Activated CD8-positive, alpha-beta memory T cell treated with anti-CD3 and anti-CD28 coated beads for 24 hours (primary cell): Measurements from ENCODE around the gene DNAJC13.

Experiments
- DNase-seq: peaks from one replicate; pipeline ENCODE4 v3.0.0-alpha.2; 2020

DNAJC13 gene

DNA sequence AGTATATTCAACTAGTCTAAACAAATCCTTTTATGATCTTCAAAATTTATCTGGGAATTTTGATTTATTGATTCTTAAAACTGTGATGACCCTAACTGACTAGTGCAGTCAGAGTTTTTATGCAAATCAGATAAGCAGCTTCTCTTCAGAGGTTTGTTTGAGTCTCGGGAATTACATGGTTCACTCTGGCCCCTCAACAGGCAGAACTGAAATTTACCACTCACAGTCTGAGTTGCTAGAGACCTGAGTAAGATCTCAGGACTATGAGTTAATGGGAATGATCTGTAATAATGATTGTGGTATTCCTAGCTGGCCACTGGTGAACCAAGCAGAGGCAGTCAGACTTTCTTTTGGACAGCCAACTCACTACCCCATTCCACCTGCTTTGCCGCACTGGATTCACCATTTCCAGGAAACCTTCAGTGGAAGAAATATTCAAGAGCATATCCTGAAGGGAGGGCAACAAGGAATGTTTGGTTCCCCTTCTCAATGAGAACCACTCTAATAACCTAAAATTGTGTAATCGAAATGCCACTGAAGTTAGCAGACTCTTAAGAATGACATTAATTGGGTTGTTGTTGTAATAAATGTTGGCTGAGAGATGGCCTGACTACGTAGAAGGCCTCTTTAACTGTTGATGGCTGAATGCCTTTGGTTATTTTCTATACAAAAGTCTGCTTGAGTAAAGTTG, 11.5 kb upstream of the DNAJC13 start:
- DNase-seq = no peak

DNA sequence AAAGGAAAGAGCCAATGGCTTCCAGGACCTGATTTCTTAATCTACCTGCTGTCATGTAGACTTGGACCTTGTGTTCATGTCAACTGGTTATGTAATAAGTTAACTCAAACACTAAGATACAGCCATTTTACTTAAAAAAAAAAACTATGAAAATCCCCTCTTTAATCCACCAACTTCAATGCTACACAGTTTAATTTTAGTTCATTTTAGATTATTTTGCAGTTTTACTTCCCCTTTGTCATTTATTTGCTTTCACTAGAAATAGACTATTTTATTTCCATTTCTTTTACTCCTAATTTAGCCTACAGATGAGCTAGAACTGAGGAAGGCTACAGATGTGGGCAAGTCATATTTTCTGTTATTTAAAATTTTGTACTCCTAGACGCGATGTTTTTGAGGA, 10.7 kb upstream of the DNAJC13 start:
- DNase-seq = no peak

DNA sequence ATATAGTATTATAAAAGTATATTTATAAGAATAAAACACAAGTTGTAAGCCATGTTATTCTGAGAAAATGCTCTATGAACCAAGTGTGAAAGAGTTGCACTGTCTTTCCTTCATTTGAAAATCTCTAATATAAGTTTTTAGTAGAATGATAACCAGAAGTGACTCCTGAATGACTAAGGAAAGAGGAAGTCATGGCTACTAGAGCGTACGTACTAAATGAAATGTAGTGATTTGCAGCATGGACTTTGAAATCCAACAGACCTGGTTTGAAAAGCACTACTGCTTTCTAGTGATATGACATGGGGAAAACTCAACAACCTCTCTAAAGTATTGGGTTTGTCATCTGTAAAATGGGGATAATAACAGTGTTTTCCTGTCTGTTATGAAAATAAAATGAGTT, 10.3 kb upstream of the DNAJC13 start:
- no peak for DNase-seq

DNA sequence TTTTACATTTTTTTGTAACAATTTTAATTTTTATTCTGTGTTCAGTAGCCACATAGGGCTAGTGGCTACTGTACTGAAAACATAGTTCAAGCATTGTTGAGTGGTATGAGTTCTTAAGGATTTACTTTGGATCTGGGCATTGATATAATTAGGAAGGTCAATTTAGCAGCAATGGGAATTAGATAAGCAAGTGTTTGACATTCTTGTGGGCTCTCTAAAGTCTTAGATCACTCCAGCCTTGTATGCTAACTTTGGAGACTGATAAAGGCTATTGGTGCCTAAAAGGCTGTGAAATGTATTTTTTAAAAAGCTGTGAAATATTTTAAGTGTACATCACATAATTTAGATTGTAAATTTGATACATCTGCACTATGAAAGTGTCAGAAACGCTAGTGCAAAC, 2.5 kb upstream of the DNAJC13 start:
- DNase-seq = no peak

DNA sequence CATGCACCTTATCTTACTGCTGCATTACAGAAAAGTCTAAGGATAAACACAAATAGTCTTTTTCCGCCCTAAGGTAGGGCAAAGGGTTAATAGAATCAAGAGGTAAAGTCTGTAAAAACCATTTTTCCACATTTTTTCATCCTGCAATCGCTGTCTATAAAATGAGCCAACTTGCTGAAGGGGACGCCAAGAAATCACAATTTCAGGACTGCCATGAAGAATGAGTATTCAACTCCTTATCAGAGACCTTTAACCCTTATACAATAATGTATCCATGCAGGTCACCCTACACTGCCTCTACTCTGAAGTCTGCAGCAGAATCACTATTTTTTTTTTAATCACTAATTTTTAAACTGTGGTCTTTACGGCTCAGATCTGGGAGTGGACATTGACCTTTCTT, 1.1 kb upstream of the DNAJC13 start:
- DNase-seq = no peak

DNA sequence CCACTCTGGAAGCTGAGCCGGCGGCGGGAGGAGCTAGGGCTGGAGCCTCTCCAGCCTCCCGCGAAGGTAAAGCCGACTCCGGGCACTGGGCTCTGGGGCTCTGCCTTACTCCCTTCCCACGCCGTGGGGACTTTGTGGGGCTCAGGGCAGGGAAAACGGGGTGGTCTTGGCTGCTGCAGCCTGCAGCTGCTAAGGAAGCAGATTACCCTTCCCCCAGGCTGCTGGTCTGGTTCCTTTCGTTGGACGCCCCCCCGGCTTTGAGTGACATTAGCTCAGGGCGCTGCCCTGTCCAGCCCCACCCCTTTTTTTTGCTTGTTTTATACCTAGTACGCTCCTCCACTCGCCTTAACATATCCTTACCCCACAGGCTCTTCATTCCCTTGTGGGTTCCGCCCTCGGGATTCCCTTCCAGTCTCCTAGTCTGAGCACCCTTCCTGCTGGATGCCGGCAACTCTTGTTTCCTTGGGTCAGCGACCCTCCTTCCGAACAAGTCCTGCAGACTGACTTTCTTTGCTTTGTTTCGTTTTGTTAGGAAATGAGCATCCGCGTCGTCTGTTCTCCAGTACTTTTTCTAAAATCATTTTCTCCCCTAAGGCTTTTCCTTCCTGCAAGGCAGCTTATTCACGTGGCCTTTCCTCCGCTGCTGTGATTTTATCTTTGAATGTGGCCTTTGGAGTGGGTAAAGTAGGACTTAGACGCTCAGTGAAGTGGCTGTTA, 551 bp downstream of the DNAJC13 start:
- no peak for DNase-seq

DNA sequence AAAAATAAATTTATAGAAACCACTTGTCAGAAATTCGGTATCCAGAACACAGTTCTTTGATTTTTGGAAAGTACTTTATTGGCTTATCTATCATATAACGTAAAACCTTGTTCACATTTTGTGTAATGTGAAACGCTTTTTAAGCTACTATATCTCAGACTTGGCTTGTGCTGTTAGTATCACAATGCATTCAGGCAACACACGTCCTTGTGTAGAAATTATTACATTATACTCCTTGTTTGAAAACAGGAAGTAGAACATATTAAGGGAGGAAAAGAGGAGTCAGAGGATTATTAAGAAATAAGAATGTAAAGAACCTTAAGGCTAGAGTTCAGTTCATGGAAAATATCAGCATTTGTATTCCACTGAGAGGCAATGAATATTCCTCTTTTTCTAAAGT, 1.6 kb downstream of the DNAJC13 start:
- DNase-seq = no peak

DNA sequence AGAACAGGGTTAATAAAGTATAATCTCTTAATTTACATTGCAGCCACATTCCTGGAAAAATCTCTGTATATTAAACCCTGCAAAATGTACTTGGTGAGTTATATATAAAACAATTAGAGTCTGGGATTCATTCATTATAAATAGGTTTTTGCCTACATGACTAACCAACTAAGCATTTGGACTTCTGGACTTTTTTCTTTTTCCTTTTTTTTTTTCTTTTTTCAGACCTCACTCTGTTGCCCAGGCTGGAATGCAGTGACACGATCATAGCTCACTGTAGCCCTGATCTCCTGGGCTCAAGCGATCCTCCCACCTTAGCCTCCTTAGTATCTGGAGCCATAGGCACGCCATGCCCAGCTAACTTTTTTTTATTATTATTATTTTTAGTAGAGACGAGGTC, 4.5 kb downstream of the DNAJC13 start:
- DNase-seq = no peak

DNA sequence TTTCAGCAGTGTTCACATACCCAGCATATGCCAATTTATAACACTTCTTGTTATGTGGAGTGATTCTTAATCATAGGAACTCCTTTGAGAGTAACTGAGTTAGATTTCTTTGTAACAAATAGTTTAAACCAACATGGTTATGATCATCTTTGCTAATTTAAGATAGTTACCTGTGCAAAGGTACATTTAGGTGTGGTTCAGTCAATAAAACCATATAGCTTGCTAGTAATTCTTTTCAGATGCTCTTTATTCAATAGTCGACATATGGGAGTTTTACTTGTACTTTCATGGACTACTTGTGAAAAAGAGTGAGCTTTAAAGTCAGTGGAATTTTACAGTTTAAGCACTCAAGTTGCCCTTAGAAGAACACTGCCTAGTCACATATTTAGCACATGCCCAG, 5.2 kb downstream of the DNAJC13 start:
- DNase-seq = no peak

DNA sequence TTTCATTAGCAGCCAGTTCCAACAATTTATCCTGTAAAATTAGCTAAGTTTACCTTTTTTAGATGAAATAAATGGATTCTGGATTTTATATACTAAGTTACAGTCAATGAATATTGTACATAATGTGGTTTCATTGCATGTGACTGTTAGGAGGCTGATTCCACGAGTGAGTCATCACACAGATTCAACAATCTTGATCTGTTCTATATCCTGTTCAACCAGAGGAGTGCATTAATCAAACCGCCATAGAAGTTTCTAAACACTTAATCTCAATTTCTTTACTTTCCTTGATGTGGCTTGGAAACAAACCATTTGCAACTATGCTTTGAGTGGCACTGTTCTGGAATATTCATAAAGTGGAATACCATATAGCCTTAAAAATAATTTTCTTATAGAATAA, 15.3 kb downstream of the DNAJC13 start:
- no peak for DNase-seq

DNA sequence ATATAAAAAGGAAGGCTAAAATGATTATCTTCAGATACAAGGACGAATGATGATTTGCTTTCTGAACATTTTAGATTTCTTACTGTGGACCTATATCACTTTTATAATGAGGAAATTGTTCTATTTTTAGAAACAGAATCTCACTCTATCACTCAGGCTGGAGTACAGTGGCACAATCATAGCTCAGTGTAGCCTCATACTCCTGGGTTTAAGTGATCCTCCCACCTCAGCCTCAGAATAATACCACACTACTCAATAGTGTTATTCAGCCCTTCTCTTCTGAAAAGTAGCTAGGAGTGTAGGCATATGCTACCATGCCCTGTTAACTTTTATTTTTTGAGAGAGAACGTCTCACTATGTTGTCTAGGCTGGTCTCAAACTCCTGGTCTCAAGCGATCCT, 15.8 kb downstream of the DNAJC13 start:
- DNase-seq = no peak

DNA sequence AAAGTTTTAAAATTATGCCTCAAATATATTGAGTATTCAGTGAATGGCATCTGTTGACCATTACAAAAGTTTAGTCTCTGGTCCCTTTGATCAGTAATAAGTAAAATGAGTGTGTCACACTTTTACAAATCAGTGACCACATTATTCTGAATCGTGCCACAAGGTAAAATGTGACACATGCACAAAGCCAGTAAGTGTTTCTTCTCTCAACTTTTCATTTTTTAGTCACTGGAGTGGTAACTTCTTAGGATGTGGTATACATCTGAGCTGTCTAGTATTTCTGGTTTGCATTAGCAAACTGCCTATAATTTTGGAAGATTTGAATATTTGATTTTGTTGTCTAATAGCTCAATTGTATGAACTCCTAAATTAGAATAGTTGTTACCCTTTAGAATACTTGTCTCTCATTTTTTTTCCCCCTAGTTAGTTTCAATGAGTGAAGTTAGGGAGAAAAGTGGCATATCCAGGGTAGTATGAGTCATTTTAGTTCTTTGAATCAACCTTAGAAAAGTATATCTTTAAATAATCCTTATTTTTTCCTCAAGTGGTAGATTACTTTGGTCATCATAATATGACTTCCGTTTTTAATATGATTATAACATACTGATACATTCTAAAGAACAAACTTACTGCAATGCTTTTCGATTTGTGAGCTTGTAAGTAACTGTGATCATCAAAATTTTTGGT, 18.1 kb downstream of the DNAJC13 start:
- DNase-seq = no peak

DNA sequence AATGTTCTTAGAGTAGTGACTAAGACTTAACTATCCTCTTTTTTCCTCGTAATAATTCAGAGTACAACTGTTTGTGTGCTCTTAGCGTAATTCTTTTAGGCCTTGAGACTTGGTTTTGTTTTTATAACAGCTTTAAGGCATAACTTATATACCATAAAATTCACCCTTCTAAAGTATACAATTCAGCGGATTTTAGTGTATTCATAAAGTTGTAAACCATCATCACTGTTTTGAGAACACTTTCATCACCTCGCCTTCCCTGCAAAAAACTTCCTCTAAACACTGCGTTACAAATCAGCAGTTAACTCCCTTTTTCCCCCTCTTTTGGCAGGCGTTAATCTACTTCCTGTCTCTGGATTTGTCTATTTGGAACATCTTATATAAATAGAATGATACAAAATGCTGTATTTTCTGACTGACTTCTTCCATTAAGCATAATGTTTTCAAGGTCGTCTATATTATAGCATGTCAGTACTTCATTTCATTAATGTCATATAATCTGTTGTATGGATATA, 18.7 kb downstream of the DNAJC13 start:
- no peak for DNase-seq

DNA sequence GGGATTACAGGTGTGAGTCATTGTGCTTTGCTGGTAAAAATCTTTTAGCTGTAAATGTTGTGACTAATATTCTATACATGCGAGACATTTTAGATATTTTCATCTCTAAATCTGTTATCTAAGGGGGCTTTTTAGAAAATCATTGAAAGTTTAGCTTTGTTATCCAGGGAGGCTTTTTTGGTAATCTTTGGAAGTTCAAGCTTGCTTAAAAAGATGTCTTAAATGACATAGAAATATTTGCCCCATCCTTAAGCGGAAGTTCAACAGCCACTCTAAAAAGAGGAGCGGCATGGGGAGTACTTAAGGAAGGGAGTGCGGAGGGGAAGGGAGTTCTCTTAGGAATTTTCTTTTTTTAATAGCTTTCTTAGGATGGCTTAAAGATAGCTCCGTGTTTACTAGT, 26.1 kb downstream of the DNAJC13 start:
- DNase-seq = no peak

DNA sequence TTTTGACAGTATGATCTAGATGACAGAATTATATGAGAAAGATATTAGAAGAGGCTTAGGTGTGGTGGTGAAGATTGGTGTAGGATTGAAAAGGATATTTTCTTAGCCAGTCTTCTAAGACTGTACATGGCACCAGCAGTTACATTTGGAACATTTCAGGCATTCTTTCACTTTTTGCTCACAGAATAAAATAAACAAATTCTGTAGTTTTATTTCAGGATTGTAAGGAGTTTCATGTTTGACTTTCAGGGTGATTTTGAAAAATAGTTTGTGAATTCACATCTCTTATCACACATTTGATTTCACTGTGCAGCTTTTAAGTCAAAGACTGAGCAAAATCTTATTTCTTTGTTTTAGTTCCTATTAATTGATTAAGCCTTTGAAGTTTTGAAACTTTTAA, 27.1 kb downstream of the DNAJC13 start:
- no peak for DNase-seq

DNA sequence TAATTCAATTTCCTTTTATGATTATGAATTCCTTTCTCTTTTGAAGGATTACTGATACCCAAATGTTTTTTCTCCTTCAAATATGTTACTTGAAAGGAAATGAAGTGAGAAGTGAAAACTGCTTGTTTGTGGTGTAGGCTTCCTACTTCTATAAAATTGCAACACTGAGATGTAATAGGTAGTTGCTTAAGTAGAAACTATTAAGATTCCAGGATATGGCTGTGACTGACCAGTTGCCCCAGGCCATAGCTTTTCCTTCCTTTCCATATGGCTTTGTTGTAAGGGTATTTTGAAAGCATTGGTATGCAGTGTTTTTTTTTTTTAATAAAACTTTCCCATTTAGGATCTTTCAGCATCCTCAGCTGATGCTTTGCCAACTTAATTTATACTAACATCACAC, 28.5 kb downstream of the DNAJC13 start:
- no peak for DNase-seq

DNA sequence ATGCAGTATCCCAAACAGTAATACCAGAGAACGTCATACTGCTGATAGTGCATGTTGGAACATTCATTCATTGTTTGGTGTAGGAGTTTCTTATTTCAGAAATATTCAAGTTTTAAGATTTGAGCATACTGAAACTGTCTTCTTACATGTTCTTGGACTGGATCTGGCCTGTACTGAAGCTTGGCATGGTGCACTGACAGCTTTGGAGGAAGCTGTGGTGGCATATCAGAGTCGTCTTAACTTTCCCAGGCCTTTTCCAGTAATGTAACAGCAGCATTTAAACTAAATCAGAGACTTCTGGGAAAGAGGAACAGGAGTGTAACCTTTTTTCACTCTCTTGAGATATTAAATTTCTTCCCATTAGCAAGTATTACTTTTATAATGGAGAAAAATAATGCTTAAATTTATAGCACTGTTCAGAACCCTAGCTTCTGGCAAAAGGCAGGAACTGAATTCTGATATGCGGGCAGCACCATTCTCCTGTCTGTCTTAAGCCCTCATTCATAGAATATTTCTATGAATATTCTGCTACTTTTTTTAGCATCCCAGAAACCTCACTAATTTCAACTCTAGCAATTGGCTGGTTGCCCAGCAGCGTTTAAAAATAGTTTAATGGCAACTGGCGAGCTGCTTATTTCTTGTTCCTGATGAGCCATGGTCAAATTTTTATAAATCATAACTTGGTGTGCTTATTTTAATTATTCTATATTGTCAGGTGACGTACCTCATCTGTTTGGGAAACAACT, 31.1 kb downstream of the DNAJC13 start:
- DNase-seq = no peak

DNA sequence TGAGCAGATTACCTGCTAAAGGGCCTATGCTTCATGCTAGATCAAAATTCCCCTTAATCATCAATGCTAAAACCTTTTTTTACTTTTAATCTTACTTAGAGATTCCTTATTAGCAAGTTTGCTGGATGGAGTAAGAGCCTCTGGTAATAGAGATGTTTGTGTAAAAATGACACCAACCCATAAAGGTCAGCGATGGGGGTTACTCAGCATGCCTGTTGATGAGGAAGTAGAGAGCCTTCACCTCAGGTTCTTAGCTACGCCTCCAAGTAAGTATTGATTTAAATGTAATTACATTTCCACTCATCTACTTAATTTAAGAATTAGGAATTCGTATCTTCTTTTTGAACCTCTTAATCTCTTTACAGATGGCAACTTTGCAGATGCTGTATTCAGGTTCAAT, 38.8 kb downstream of the DNAJC13 start:
- DNase-seq = no peak

DNA sequence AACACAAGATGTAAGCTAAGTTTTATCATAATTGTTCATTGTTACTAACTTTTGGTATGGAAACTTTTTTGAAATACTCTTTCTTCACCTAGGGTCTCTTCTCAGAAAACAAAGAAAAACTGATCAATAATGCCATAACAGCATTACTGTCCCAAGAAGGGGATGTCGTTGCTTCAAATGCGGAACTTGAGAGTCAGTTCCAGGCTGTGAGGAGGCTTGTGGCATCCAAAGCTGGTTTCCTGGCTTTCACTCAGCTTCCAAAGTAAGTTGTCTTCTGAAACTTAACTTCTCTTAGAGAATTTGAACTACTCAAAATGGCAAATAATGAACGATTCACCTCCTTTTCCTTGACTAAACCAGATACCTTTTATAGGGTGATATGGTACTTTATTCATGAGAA, 39.3 kb downstream of the DNAJC13 start:
- no peak for DNase-seq

DNA sequence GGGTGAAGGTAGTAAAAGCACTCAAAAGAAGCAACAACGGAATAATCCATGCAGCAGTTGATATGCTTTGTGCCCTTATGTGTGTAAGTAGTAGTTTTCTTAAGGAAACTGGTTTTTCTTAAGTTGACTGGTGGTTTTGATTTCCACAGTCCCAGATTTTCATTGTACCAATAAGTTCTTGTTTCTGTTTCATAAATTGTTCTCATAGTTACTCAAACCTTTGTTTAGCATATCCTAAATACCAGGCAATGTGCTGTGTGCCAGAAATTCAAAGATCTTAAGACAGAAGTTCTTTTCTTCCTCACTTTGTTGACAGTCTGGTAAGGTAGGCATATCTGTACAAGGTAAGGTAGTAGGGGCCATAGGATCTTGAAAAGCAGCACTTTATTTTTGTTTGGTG, 40.0 kb downstream of the DNAJC13 start:
- no peak for DNase-seq

DNA sequence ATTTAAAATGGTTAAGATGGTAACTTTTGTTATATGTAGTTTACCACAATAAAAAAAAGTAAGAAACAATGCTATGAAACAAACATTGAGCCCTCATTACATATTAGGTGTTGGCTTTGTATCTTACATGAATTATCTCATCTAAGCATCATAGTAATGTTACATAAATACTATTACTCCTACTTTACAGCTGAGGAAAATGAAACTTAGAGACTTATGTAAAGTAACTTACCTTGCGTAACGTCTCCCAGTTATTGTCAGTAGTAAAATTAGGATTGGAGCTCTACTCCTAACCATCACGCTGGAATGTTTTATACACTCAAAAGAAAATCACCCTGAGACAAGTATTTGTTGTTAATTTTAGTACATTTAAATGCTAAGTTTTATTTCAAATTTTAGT, 42.2 kb downstream of the DNAJC13 start:
- no peak for DNase-seq

DNA sequence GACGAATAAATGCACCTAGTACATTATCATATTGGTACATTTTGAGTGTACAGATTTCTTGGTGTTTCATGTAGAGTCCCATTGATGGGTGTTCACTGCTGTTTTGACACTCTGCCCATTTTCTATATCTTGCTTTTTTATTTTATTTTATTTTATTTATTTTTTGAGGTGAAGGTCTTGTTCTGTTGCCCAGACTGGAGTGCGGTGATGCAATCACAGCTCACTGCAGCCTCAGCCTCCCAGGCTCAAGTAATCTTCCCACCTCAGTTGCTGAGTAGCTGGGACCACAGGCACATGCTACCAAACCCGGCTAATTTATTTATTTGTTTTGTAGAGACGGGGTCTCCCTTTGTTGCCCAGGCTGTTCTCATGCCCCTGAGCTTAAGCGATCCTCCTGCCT, 44.2 kb downstream of the DNAJC13 start:
- no peak for DNase-seq

DNA sequence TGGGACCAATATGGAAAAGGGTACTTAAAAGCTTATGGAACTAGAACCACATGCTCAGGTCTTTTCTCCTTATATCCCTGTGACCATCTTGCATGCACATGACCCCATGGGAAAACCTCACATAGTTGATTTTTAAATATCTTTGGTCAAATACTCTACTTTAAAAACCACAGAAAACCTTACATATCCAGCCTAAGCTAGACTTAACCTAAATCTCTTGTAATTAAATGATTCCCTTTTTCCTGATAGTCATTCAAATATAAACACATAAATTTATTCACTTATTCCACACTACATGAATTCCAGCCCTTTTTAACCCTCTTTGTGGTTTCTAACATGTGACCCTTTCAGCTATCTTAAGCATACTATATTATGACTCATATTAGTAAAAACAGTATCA, 46.8 kb downstream of the DNAJC13 start:
- no peak for DNase-seq
